Suprapubic skin (tissue), 3 donors: ENCODE measurements around the gene PSMG4.

ENCODE experiments used
- CTCF ChIP-seq, 2 donors: fragments of 200-600 bp in 1 of 2; fragments of 450-650 bp in 1 of 2; sonication (generic) in 1 of 2; IDR thresholded peaks; one replicate each; pipeline ENCODE4 v1.5.1; 2016 to 2019; ENCODE audit warnings: antibody characterized with exemption in 2 of 2, mild to moderate bottlenecking in 1 of 2, moderate library complexity in 1 of 2
- POLR2A ChIP-seq, 2 donors: fragments of 450-650 bp; IDR thresholded peaks; one replicate each; pipeline ENCODE4 v1.6.1; 2017; ENCODE audit warnings: antibody characterized with exemption in 2 of 2, mild to moderate bottlenecking in 2 of 2, moderate library complexity in 2 of 2

- TF ChIP-seq POLR2A (IDR thresholded peaks at IDR 0.05) (no peak), CTCF (IDR thresholded peaks at IDR 0.05) (no peak)
Measured at GRCh38 chr6:3283641-3284435, 25.1 kb downstream of the PSMG4 start.
